SK-N-SH (cell line): ENCODE measurements around the gene RBMS1. TPM values are rescaled to one million over a fixed set of nuclear protein-coding genes. Genes with fewer than 3 reads are reported as not detected.

ENCODE experiments used
- CTCF ChIA-PET: fragments of 300-600, 350-600 bp; formaldehyde crosslinking; extraction: SDS; loops from one replicate; lab custom pipeline; 2021; lab: Yijun Ruan, JAX
- POLR2A ChIA-PET: fragments of 350-600 bp; sonication (Branson Sonifier 250); formaldehyde crosslinking; extraction: SDS; loops from one replicate; lab custom pipeline; 2020; ENCODE audit warnings: antibody characterized with exemption, inconsistent platforms; lab: Yijun Ruan, JAX
- DNase-seq: peaks from one replicate; pipeline ENCODE4 v3.0.0; 2012
- H2AFZ ChIP-seq: fragments of 200-600 bp; sonication (generic); 2 replicates; pipeline ENCODE4 v1.8.1; 2016; ENCODE audit warnings: antibody characterized with exemption, mild to moderate bottlenecking, low read depth
- H3F3A ChIP-seq: fragments of 200-600 bp; sonication (generic); replicated peaks from 2 replicates; pipeline ENCODE3; 2016; ENCODE audit warnings: antibody characterized with exemption, mild to moderate bottlenecking; ENCODE audit not compliant: insufficient read depth
- H3K27ac ChIP-seq, 2 experiments: fragments of 200-500 bp in 1 of 2; fragments of 200-600 bp in 1 of 2; sonication (Bioruptor generic) in 1 of 2; sonication (generic), shearing (Covaris generic) in 1 of 2; 2 replicates each; pipeline versions ENCODE4 v1.5.1 to v1.6.1; 2014 to 2016; ENCODE audit warnings: low read depth in 2 of 2, inconsistent platforms in 1 of 2, low read length in 1 of 2, mild to moderate bottlenecking in 1 of 2, mixed read lengths in 1 of 2
- H3K27me3 ChIP-seq: fragments of 200-600 bp; sonication (generic), shearing (Covaris generic); 2 replicates; pipeline ENCODE4 v1.6.1; 2016; ENCODE audit warnings: mixed run types; ENCODE audit not compliant: insufficient read depth
- H3K36me3 ChIP-seq, 2 experiments: fragments of 200-500 bp in 1 of 2; fragments of 200-600 bp in 1 of 2; sonication (Bioruptor generic) in 1 of 2; sonication (generic) in 1 of 2; replicated peaks in 1 of 2; 2 replicates each; pipeline versions ENCODE3 to v1.5.1; 2014 to 2016; ENCODE audit warnings: low read length in 1 of 2, mild to moderate bottlenecking in 1 of 2; ENCODE audit not compliant: insufficient read depth in 2 of 2, control insufficient read depth in 1 of 2
- H3K4me1 ChIP-seq, 2 experiments: fragments of 200-500 bp in 1 of 2; fragments of 200-600 bp in 1 of 2; sonication (Bioruptor generic) in 1 of 2; sonication (generic), shearing (Covaris generic) in 1 of 2; 2 replicates each; pipeline versions ENCODE4 v1.5.1 to v1.6.1; 2014 to 2016; ENCODE audit warnings: low read depth in 1 of 2, low read length in 1 of 2, mixed run types in 1 of 2; ENCODE audit not compliant: insufficient read depth in 2 of 2, control insufficient read depth in 1 of 2
- H3K4me2 ChIP-seq: fragments of 200-600 bp; sonication (generic), shearing (Covaris generic); 2 replicates; pipeline ENCODE4 v1.6.1; 2017; ENCODE audit warnings: mixed run types
- H3K4me3 ChIP-seq, 2 experiments: fragments of 200-500 bp in 1 of 2; fragments of 200-600 bp in 1 of 2; sonication (Bioruptor generic) in 1 of 2; sonication (generic), shearing (Covaris generic) in 1 of 2; 2 replicates each; pipeline versions ENCODE4 v1.5.1 to v1.8.1; 2014 to 2016; ENCODE audit warnings: low read depth in 2 of 2, inconsistent platforms in 1 of 2, low read length in 1 of 2, mild to moderate bottlenecking in 1 of 2, mixed read lengths in 1 of 2, moderate library complexity in 1 of 2
- H3K79me2 ChIP-seq: fragments of 200-600 bp; sonication (generic); 2 replicates; pipeline ENCODE4 v1.8.1; 2017; ENCODE audit warnings: mild to moderate bottlenecking; ENCODE audit not compliant: insufficient read depth
- H3K9ac ChIP-seq: fragments of 200-600 bp; sonication (generic); 2 replicates; pipeline ENCODE4 v1.6.1; 2017; ENCODE audit warnings: mixed run types
- H3K9me2 ChIP-seq: fragments of 200-600 bp; sonication (generic); 2 replicates; pipeline ENCODE4 v1.6.1; 2017; ENCODE audit warnings: mixed run types
- H3K9me3 ChIP-seq: fragments of 200-600 bp; sonication (generic); 2 replicates; pipeline ENCODE4 v1.6.1; 2017; ENCODE audit warnings: mixed run types, mild to moderate bottlenecking, moderate library complexity
- H4K20me1 ChIP-seq: fragments of 200-600 bp; sonication (generic); 2 replicates; pipeline ENCODE4 v1.6.1; 2017; ENCODE audit warnings: mild to moderate bottlenecking, mixed run types; ENCODE audit not compliant: insufficient read depth
- CHD2 ChIP-seq: fragments of 150-350 bp; IDR thresholded peaks from 2 replicates; pipeline ENCODE4 v1.6.1; 2018; ENCODE audit warnings: low read length; ENCODE audit not compliant: partially characterized antibody
- EP300 ChIP-seq, 2 experiments: IDR thresholded peaks; 2 replicates each; pipeline versions ENCODE4 v1.4.0 to v1.6.1; 2012; ENCODE audit warnings: borderline replicate concordance in 1 of 2, low read depth in 1 of 2, low read length in 1 of 2
- EZH2phosphoT487 ChIP-seq: fragments of 200-600 bp; sonication (generic); IDR thresholded peaks from 2 replicates; pipeline ENCODE4 v1.6.1; 2017; ENCODE audit warnings: low read depth, mixed run types, mild to moderate bottlenecking, antibody characterized with exemption, moderate library complexity, borderline replicate concordance
- FOXJ3 ChIP-seq: sonication (generic); formaldehyde crosslinking; IDR thresholded peaks from 2 replicates; pipeline ENCODE4 v1.5.1; 2020; ENCODE audit warnings: mild to moderate bottlenecking, missing genetic modification reagents
- GABPA ChIP-seq: IDR thresholded peaks from 2 replicates; pipeline ENCODE4 v1.4.0; 2012; ENCODE audit warnings: low read depth, mild to moderate bottlenecking
- MXI1 ChIP-seq: IDR thresholded peaks from 2 replicates; pipeline ENCODE4 v1.6.1; 2012; ENCODE audit warnings: mild to moderate bottlenecking, low read depth, low read length, improper control_type of control experiment
- NFIC ChIP-seq: IDR thresholded peaks from 2 replicates; pipeline ENCODE4 v1.4.0; 2012; ENCODE audit warnings: borderline replicate concordance
- RCOR1 ChIP-seq: fragments of 150-350 bp; IDR thresholded peaks from 2 replicates; pipeline ENCODE4 v1.6.1; 2017; ENCODE audit warnings: antibody characterized with exemption, low read length
- RXRA ChIP-seq: IDR thresholded peaks from 2 replicates; pipeline ENCODE4 v1.4.0; 2012; ENCODE audit warnings: low read depth, mild to moderate bottlenecking, borderline replicate concordance
- SMC3 ChIP-seq: IDR thresholded peaks from 2 replicates; pipeline ENCODE4 v1.6.1; 2012; ENCODE audit warnings: low read depth, low read length, improper control_type of control experiment
- TAF1 ChIP-seq: IDR thresholded peaks from 2 replicates; pipeline ENCODE4 v1.6.1; 2012; ENCODE audit warnings: low read depth, mild to moderate bottlenecking, low read length, moderate library complexity, borderline replicate concordance
- WGBS: methylation state at CpG from one replicate; pipeline ENCODE4 v1.1.6; 2017; ENCODE audit warnings: low lambda C conversion rate; 5-methylcytosine and 5-hydroxymethylcytosine counted together
- polyA plus RNA-seq, 3 experiments: library from polyadenylated mRNA; depleted of rRNA; stranded (reverse); fragments of >200 nt; gene quantifications; 2 replicates each; pipeline ENCODE4 v1.2.3, GENCODE V29; 2012
- TF ChIP-seq, protein P1 (sequence below): IDR thresholded peaks from 2 replicates; pipeline ENCODE4 v1.4.0; 2012; ENCODE audit warnings: low read depth, borderline replicate concordance
- TF ChIP-seq, protein P2 (sequence below): fragments of 150-350 bp; IDR thresholded peaks from 2 replicates; pipeline ENCODE4 v1.6.1; 2016; ENCODE audit warnings: mild to moderate bottlenecking, low read depth, low read length
- TF ChIP-seq, protein P3 (sequence below): IDR thresholded peaks from 2 replicates; pipeline ENCODE4; 2012

Gene RBMS1
- polyA plus RNA-seq, 1 of the 3 experiments (the other 2 are of a cell fraction): 56.5 TPM

DNA sequence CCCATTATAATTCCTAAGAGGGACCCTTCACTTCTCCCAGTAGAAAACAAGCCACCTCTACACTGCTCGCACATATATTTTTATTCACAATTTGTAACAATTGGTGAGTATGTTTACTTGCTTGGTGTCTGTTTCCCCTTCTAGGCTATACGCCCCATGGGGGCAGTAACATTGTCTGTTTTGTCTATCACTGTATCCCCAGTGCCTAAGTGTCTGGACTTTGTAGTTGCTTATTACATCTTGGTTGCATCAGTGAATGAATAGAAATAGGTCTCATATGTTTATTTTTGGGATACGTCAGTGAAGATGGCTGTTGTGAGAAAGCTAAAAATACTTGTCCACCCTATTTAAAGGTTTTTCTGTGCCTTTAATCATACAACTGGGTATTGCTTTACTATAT lies 206.1 kb downstream of the RBMS1 start:
- peaks cover 26% of the 10 kb centered on the region; the same call in 1 of the 2 replicates for H3K79me2 ChIP-seq
- H3F3A ChIP-seq: peaks cover 46% of the 10 kb centered on the region
- 76% methylated on average over 3 of the region's 3 CpGs for WGBS
- H3K27ac ChIP-seq: no peak overlapping the region
- no peak for TF ChIP-seq TAF1
- no peak for TF ChIP-seq MXI1
- TF ChIP-seq GABPA: no peak
- TF ChIP-seq EZH2phosphoT487: no peak
- TF ChIP-seq RXRA: no peak
- no peak for TF ChIP-seq NFIC
- TF ChIP-seq, protein P1, sequence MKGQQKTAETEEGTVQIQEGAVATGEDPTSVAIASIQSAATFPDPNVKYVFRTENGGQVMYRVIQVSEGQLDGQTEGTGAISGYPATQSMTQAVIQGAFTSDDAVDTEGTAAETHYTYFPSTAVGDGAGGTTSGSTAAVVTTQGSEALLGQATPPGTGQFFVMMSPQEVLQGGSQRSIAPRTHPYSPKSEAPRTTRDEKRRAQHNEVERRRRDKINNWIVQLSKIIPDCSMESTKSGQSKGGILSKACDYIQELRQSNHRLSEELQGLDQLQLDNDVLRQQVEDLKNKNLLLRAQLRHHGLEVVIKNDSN: no peak
- H4K20me1 ChIP-seq: no peaks in the 10 kb centered on the region
- no peak overlapping the region for H3K4me2 ChIP-seq
- H2AFZ ChIP-seq: no peak overlapping the region
- POLR2A ChIA-PET: no interaction called here
- no peak for DNase-seq
- no peaks in the 10 kb centered on the region for H3K27me3 ChIP-seq
- no peak overlapping the region for H3K4me3 ChIP-seq
- peaks cover under 1 to 19% of the 10 kb centered on the region in 2 experiments for H3K4me1 ChIP-seq
- no peaks in the 10 kb centered on the region for H3K9me2 ChIP-seq
- H3K36me3 ChIP-seq: peaks cover 71 to 88% of the 10 kb centered on the region in 2 experiments
- CTCF ChIA-PET: no interaction called here
- no peak overlapping the region for H3K9ac ChIP-seq
- no peaks in the 10 kb centered on the region for H3K9me3 ChIP-seq

DNA sequence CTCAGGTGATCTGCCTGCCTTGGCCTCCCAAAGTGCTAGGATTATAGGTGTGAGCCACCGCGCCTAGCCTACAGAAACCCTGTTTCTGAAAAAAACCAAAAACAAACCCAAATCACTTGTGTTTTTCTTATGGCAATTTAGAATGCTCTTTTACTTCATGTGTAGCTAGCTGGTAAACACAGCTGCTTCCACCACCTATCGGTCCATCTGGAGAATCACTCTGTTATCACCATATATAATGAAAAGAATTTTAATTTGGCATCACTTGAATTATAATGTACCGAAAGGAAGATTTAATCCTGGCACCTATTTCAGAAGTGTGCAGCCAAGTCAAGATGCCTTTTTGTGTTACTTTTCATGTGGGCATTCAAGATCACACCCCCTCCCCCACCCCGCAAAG lies 207.1 kb downstream of the RBMS1 start:
- ChIA-PET POLR2A (no interaction called here), CTCF (no interaction called here)
- H3K9me2 ChIP-seq: no peaks in the 10 kb centered on the region
- no peaks in the 10 kb centered on the region for H4K20me1 ChIP-seq
- peaks cover 55% of the 10 kb centered on the region for H3F3A ChIP-seq
- H3K36me3 ChIP-seq: peaks cover 72 to 88% of the 10 kb centered on the region in 2 experiments
- WGBS: 99% methylated on average over 5 of the region's 5 CpGs
- H3K4me3 ChIP-seq: no peak overlapping the region
- H3K27ac ChIP-seq: no peak overlapping the region
- TF ChIP-seq, protein P2, sequence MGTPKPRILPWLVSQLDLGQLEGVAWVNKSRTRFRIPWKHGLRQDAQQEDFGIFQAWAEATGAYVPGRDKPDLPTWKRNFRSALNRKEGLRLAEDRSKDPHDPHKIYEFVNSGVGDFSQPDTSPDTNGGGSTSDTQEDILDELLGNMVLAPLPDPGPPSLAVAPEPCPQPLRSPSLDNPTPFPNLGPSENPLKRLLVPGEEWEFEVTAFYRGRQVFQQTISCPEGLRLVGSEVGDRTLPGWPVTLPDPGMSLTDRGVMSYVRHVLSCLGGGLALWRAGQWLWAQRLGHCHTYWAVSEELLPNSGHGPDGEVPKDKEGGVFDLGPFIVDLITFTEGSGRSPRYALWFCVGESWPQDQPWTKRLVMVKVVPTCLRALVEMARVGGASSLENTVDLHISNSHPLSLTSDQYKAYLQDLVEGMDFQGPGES: no peak
- TF ChIP-seq, protein P3, sequence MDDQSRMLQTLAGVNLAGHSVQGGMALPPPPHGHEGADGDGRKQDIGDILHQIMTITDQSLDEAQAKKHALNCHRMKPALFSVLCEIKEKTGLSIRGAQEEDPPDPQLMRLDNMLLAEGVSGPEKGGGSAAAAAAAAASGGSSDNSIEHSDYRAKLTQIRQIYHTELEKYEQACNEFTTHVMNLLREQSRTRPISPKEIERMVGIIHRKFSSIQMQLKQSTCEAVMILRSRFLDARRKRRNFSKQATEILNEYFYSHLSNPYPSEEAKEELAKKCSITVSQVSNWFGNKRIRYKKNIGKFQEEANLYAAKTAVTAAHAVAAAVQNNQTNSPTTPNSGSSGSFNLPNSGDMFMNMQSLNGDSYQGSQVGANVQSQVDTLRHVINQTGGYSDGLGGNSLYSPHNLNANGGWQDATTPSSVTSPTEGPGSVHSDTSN: no peak
- no peak for TF ChIP-seq RCOR1
- no peak for TF ChIP-seq SMC3
- no peak for TF ChIP-seq EP300 (IDR thresholded peaks at IDR 0.05; ENCODE audit: borderline replicate concordance in 1 of 2, low read depth in 1 of 2, low read length in 1 of 2)
- TF ChIP-seq CHD2: no peak
- TF ChIP-seq MXI1: no peak
- no peak for TF ChIP-seq RXRA
- no peak for TF ChIP-seq FOXJ3 (CRISPR knock-in tag)
- H3K79me2 ChIP-seq: peaks cover 24% of the 10 kb centered on the region; the same call in 1 of the 2 replicates
- DNase-seq: no peak
- H3K4me1 ChIP-seq: peaks cover 0 to 25% of the 10 kb centered on the region in 2 experiments
- no peaks in the 10 kb centered on the region for H3K27me3 ChIP-seq
- H3K9ac ChIP-seq: no peak overlapping the region
- H3K9me3 ChIP-seq: no peaks in the 10 kb centered on the region
- H2AFZ ChIP-seq: no peak overlapping the region
- H3K4me2 ChIP-seq: no peak overlapping the region
